ACC112 (cell line): ENCODE measurements around the gene FGGY.
"Not testable (repeated sequence)": the region's sequence is repeated elsewhere in the genome, so short reads cannot be mapped to it uniquely, and the experiment has no call there.

ENCODE experiments used
- H2AFZ ChIP-seq: fragments of 200-600 bp; sonication (generic); one replicate; pipeline ENCODE4 v1.6.0; 2017; ENCODE audit warnings: antibody characterized with exemption, low read length; ENCODE audit not compliant: unreplicated experiment
- H3K27ac ChIP-seq: fragments of 200-600 bp; sonication (generic); 2 replicates; pipeline ENCODE4 v1.5.1; 2014; ENCODE audit warnings: low read depth, mild to moderate bottlenecking, antibody characterized with exemption, low read length, moderate library complexity
- H3K27me3 ChIP-seq: fragments of 200-600 bp; sonication (generic); 2 replicates; pipeline ENCODE4 v1.6.1; 2014; ENCODE audit warnings: mild to moderate bottlenecking, antibody characterized with exemption, low read length, moderate library complexity, mixed read lengths; ENCODE audit not compliant: insufficient read depth
- H3K36me3 ChIP-seq: fragments of 200-600 bp; sonication (generic); 2 replicates; pipeline ENCODE4 v1.6.1; 2016; ENCODE audit warnings: mild to moderate bottlenecking, antibody characterized with exemption, low read length, moderate library complexity, mixed read lengths; ENCODE audit not compliant: insufficient read depth
- H3K4me1 ChIP-seq: fragments of 200-600 bp; sonication (generic); one replicate; pipeline ENCODE4 v1.6.1; 2016; ENCODE audit warnings: low read length, mixed read lengths; ENCODE audit not compliant: insufficient read depth, unreplicated experiment, control insufficient read depth
- H3K4me3 ChIP-seq: fragments of 200-600 bp; sonication (generic); 2 replicates; pipeline ENCODE4 v1.5.1; 2014; ENCODE audit warnings: mild to moderate bottlenecking, low read depth, low read length
- H3K79me2 ChIP-seq: fragments of 200-600 bp; sonication (generic); one replicate; pipeline ENCODE4 v1.6.0; 2016; ENCODE audit warnings: low read length; ENCODE audit not compliant: control insufficient read depth, unreplicated experiment, insufficient read depth

FGGY gene

DNA sequence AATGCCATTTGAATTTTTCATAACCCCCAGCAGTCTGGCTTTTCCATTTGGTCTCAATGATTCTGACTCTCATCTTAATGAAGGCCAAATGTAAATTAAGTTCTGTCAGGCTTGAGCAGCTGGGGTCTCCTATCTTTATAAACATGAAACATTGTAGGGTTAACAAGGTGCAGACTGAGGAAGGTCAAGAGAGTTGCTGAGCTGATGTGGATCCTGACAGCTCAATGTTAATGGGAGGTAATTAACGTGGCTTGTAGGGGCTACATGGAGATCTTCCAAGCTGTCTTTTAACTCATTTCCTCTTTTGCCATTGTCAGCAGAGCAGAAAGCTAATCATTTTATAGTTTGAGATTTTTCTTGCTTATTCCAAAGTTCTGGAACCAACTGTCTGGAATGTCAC is 55.2 kb downstream of the FGGY start:
- H3K27ac ChIP-seq: no peak overlapping the region
- H3K4me3 ChIP-seq: no peak overlapping the region

DNA sequence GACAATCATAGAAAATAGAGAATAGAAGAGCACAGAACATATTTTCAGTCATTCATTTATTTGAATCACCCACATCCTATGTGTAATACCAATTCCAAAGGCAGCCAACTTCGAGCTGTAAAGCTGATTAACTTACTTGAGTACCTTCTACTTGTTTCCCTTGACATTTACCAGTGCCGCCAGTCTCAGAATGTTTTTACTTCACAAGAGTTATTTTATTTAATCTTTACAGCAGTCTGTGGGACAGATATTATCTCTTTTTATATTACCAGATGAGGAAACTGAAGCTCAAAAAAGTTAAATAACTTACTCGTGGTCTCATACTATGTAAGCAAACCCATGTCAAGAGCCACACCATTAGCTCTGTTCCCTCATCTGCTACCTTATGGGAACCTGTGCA is 56.6 kb downstream of the FGGY start:
- H2AFZ ChIP-seq: no peak overlapping the region
- H3K27me3 ChIP-seq: no peaks in the 10 kb centered on the region
- no peaks in the 10 kb centered on the region for H3K79me2 ChIP-seq
- no peak overlapping the region for H3K4me3 ChIP-seq
- H3K4me1 ChIP-seq: peaks cover 7% of the 10 kb centered on the region
- no peak overlapping the region for H3K27ac ChIP-seq
- H3K36me3 ChIP-seq: no peaks in the 10 kb centered on the region

More for the DNA sequence above, 55.2 kb downstream of the FGGY start:
- no peak overlapping the region for H2AFZ ChIP-seq
- H3K36me3 ChIP-seq: no peaks in the 10 kb centered on the region
- no peaks in the 10 kb centered on the region for H3K27me3 ChIP-seq
- peaks cover 7% of the 10 kb centered on the region for H3K4me1 ChIP-seq
- no peaks in the 10 kb centered on the region for H3K79me2 ChIP-seq

DNA sequence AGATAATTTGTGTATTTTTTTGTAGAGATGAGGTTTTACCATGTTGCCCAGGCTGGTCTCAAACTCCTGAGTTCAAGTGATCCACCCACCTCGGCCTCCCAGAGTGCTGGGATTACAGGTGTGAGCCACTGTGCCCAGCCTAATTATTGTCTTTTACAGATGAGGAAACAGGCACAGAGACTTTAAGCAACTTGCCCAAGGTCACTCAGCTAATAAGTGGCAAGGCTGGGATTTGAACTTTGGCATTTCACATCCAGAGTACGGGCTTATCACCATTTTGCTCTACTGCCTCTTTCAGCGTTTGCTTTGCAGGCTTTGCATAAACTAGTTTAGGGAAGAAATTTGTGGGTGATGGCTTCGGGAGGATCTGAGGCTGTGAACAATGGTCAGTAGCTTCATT is 57.3 kb downstream of the FGGY start:
- not testable (repeated sequence) for H2AFZ ChIP-seq, H3K4me1 ChIP-seq, H3K27ac ChIP-seq, H3K79me2 ChIP-seq, H3K4me3 ChIP-seq, H3K27me3 ChIP-seq, H3K36me3 ChIP-seq

DNA sequence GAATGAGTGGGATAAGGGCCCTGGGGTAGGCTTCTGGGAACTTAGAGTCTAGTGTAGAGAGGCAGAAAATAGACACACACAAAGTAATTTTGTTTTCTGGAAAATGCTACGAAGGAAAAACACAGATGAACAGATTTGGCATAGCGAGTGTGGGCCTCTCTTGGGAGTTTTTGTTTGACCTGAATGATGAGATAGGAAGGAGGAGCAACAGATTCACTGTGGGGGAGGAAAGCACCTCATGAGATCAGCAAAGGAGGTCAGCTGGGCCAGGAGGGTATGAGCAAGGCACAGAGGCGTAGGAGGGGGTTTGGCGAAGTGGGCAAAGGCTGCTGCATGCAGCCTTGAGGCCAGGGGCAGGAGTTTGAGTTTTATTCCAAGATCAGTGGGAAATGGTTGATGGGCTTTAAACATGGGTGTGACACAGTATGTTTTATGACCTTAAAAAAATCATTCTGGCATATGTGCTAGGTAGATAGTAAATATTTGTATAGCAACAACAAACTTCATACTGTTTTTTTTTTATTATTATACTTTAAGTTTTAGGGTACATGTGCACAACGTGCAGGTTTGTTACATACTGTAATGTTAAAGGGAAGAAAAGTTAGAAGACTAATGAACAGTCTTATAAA is 57.9 kb downstream of the FGGY start:
- Histone ChIP-seq H3K36me3 (no peaks in the 10 kb centered on the region), H3K27me3 (no peaks in the 10 kb centered on the region), H3K4me1 (peaks cover 15% of the 10 kb centered on the region), H3K27ac (no peak overlapping the region), H2AFZ (no peak overlapping the region), H3K79me2 (no peaks in the 10 kb centered on the region), H3K4me3 (no peak overlapping the region)

DNA sequence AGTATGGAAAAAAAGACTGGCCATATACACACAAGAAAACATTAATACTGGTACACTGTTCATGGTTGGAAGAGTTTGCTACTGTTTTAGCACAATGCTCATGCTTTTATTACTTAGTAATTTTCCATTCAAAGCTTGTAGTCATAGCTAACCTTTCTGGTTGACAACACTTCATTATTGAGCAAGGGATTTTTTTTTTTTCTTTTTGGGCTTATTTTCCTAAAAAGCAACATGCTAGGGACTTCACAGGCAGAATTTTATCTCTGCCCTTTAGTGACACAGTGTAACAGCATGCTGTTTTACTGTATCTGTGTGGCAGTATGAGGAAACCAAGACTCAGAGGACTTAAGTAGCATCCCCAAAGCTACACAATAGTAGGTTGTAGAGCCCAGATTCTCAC is 58.5 kb downstream of the FGGY start:
- no peak overlapping the region for H3K4me3 ChIP-seq
- no peak overlapping the region for H2AFZ ChIP-seq
- H3K79me2 ChIP-seq: no peaks in the 10 kb centered on the region
- H3K27ac ChIP-seq: no peak overlapping the region
- H3K36me3 ChIP-seq: no peaks in the 10 kb centered on the region
- H3K4me1 ChIP-seq: peaks cover 20% of the 10 kb centered on the region
- H3K27me3 ChIP-seq: no peaks in the 10 kb centered on the region

DNA sequence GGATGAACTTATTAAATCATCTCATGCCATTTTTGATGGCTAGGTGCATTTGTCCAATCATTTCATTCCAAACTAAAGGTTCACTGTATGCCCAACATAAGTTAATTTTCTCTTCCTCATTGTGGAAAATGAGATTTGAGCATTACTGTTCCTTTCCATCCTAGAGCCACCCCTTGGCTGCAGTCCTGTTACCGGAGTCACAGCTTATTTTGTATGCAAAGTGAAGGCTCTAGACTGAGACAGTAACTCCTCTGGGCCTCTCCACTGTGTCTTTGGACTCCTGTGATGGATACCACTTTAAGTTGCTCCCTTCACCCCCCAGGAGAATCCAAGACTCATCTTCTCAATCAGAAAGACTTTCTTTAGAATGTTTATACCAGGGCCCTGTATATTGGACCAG is 59.7 kb downstream of the FGGY start:
- peaks cover 24% of the 10 kb centered on the region for H3K4me1 ChIP-seq
- H3K36me3 ChIP-seq: no peaks in the 10 kb centered on the region
- H3K4me3 ChIP-seq: no peak overlapping the region
- no peak overlapping the region for H3K27ac ChIP-seq
- H3K79me2 ChIP-seq: no peaks in the 10 kb centered on the region
- H2AFZ ChIP-seq: no peak overlapping the region
- no peaks in the 10 kb centered on the region for H3K27me3 ChIP-seq

DNA sequence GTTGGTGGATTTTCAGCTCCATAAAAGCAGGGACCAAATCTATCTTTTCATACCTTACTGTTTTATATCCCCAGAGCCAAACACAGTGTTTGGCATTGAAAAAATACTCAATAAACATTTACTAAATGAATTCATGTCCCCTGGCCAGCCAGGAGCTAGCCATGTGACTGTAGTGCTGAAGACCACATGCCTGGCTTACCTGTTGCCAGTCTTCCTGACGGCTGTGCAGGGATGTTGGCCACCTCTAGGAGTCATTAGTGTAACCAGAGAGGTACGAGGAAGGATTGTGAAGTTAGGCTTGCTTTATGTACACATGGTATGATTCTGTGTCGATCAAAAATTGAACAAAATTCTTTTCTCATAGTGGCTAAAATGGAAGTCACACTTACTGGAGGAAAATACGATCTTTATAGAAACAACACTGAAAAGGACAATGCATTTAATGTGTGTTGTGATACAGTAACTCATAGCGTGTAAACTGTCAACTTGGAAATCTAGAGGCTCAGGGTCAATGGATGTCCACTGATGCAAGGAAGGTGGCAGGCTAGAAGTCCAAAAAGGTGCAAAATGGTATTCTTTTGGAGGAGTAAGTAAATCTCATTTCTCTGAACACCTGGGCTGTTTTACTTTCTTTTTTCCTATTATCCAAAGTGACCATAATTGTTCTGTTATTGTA is 60.9 kb downstream of the FGGY start:
- no peak overlapping the region for H3K27ac ChIP-seq
- no peak overlapping the region for H3K4me3 ChIP-seq
- H3K79me2 ChIP-seq: no peaks in the 10 kb centered on the region
- H3K27me3 ChIP-seq: no peaks in the 10 kb centered on the region
- H2AFZ ChIP-seq: no peak overlapping the region
- H3K4me1 ChIP-seq: peaks cover 24% of the 10 kb centered on the region
- no peaks in the 10 kb centered on the region for H3K36me3 ChIP-seq

DNA sequence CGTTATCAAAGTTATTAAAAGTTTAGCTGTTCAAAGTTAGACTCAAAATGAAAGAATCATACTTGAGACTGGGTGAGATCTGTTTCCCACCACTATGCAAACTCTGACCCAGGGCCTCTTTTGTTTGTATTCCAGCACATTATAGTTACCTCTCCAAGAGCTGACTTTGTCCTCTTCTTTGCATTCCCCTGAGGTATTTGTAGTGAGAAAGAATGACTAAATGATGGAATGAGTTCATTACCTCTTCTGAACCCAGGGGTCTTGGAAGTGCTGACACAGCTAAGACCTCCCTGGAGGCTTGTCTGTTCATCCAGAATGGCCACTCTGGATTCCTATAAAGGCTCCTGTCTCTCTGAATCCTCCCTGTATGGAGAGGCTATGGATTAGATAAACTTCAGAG is 62.4 kb downstream of the FGGY start:
- H3K4me1 ChIP-seq: peaks cover 24% of the 10 kb centered on the region
- H3K27me3 ChIP-seq: no peaks in the 10 kb centered on the region
- no peaks in the 10 kb centered on the region for H3K79me2 ChIP-seq
- H2AFZ ChIP-seq: no peak overlapping the region
- H3K36me3 ChIP-seq: no peaks in the 10 kb centered on the region
- H3K4me3 ChIP-seq: no peak overlapping the region
- no peak overlapping the region for H3K27ac ChIP-seq

DNA sequence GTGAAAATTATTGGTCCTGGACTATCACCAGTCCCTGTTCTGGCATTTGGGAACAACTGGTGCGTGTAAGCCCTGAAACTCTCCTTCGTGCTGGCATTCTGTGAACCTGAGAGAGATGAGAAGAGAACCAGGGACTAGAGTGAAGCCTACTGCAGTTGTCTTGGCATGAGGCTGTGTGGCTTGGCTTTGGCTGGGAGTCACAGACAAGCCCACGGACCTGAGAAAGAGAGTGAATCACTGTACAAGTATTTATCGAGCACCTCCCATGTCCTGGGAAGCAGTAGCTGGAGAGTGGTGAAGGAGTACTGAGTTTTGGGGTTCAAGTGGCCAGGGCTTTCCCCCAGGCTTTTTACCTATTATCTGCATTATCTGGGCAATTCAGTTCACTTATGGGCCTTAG is 63.3 kb downstream of the FGGY start:
- Histone ChIP-seq H2AFZ (no peak overlapping the region), H3K4me1 (peaks cover 17% of the 10 kb centered on the region), H3K36me3 (no peaks in the 10 kb centered on the region), H3K27me3 (no peaks in the 10 kb centered on the region), H3K27ac (peak overlapping the region; percentile 29; the same call in 1 of the 2 replicates), H3K79me2 (no peaks in the 10 kb centered on the region), H3K4me3 (no peak overlapping the region)

DNA sequence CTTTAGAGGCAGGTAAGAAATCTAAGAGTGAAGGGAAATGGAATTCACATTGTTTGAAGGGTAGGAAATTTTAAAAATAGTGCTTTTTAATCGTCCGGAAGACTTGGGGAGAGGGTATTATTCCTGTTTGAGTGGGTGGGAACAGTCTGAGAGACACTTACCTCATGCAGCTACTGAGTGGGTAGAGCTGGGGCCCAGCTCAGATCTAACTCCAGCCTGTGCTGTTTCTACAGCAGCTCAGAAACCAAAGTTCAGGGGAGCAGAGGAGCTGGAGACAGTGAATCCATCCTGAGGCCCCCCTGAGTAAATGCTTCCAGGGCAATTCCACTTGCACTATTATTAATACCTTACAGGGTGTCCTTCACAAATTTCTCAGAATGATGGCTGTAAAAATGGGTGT is 63.8 kb downstream of the FGGY start:
- H3K27ac ChIP-seq: peak overlapping the region; percentile 29; the same call in 1 of the 2 replicates
- H3K36me3 ChIP-seq: no peaks in the 10 kb centered on the region
- H3K4me1 ChIP-seq: peaks cover 19% of the 10 kb centered on the region
- no peak overlapping the region for H3K4me3 ChIP-seq
- H3K79me2 ChIP-seq: no peaks in the 10 kb centered on the region
- no peak overlapping the region for H2AFZ ChIP-seq
- no peaks in the 10 kb centered on the region for H3K27me3 ChIP-seq

DNA sequence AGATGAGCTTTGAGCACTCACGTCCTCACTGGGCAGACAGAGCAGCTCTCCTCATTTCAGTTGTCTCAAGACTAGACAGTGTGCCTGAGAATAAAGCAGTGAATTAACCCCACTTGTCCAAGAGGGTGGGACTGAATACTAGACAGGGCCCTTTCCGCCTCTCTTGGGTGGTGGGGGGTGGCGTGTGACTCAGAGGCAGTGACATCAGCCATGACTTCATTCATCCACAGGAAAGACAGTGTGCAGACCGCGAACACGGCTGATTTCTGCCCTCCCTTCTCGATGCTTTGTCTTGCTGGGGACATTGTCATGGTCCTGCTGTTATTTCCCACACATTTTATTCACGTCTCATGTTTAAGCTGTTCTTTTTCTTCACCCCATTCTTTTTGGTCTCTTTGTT is 64.9 kb downstream of the FGGY start:
- H3K79me2 ChIP-seq: no peaks in the 10 kb centered on the region
- H2AFZ ChIP-seq: no peak overlapping the region
- H3K36me3 ChIP-seq: no peaks in the 10 kb centered on the region
- no peak overlapping the region for H3K27ac ChIP-seq
- H3K4me3 ChIP-seq: no peak overlapping the region
- peaks cover 29% of the 10 kb centered on the region for H3K4me1 ChIP-seq
- H3K27me3 ChIP-seq: no peaks in the 10 kb centered on the region
